Epidermal melanocyte (primary cell): ENCODE data around the gene GCDH.
"Not testable (repeated sequence)": the region's sequence is repeated elsewhere in the genome, so short reads cannot be mapped to it uniquely, and the experiment has no call there.

Experiments
- DNase-seq: peaks from one replicate; pipeline ENCODE4 v3.0.0; 2011; ENCODE audit warnings: low spot score; ENCODE audit not compliant: insufficient read length

GCDH gene

DNA sequence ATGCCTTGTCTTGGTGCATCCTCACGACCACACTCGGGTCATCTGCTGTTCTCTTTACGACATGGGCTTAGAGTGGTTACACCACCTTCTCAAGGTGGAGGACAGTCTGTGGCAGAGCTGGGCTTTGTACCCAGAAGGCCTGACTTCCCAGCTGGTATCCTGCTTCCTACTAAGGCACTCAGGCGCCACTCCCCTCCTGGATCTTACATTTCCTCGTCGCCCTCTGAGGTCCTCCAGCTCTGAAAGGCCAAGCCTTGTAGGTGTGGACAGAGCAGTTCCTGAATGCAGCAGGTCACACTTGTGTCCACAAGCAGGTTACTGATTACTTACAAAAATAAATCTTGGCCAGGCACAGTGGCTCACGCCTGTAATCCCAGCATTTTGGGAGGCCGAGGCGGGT lies 16.2 kb downstream of the GCDH start:
- no peak for DNase-seq

- no peak for DNase-seq
These were observed 21.6 kb downstream of the GCDH start for GRCh38 chr19:12912571-12912970.

- DNase-seq, result no peak
These were observed 22.1 kb downstream of the GCDH start for GRCh38 chr19:12913011-12913561.

- DNase-seq, result no peak
These were observed 23.1 kb downstream of the GCDH start for GRCh38 chr19:12913851-12914690.

DNA sequence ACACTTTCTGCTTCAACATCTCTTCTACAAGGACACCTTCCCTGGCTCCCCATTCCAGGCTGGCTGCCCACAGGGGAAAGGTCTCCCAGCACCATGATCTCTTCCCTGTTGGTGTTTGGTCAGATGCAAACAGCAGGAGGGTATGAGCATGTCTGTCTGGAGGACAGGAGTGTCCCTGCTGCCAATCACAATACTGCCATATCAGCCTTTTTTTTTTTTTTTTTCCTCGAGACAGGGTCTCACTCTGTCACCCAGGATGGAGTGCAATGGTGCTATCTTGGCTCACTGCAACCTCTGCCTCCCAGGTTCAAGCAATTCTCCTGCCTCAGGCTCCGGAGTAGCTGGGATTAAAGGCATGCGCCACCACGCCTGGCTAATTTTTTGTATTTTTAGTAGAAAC lies 24.9 kb downstream of the GCDH start:
- DNase-seq, result not testable (repeated sequence)

GRCh38 chr19:12918253-12918652 lies 27.3 kb downstream of the GCDH start:
- no peak for DNase-seq

- DNase-seq, result no peak
These were observed 30.1 kb downstream of the GCDH start for GRCh38 chr19:12921047-12921446.

- no peak for DNase-seq
These were observed 32.0 kb downstream of the GCDH start for GRCh38 chr19:12922959-12923358.

DNA sequence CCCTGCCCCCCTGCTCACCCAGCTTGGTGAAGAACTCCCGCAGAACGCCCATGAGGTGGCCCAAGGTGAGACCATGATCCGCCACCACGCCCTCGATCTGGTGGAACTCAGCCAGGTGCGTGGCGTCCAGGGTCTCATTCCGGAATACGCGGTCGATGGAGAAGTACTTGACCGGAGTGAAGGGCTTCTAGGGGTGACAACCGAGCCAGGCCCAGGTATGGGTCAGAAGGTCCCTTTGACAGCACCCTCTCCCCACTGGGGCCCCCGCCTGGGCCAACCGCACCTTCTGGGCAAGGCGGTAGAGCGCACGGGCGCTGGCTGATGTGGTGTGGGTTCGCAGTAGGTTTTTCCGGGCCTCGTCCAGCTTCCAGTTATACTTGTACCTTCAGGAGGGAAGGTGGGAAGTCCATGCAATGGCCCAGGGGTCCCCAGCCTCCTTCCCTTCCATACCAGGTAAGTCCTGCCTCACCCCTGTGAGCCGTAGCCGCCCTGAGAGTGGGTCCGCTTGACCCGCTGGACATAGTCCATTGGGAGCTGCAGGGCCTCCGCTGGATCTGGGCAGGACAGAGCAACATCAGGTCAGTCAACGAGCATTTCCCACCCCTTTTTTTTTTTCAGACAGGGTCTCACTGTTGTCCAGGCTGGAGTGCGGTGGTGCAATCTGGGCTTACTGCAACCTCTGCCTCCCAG lies 33.8 kb downstream of the GCDH start:
- DNase-seq, result no peak

DNA sequence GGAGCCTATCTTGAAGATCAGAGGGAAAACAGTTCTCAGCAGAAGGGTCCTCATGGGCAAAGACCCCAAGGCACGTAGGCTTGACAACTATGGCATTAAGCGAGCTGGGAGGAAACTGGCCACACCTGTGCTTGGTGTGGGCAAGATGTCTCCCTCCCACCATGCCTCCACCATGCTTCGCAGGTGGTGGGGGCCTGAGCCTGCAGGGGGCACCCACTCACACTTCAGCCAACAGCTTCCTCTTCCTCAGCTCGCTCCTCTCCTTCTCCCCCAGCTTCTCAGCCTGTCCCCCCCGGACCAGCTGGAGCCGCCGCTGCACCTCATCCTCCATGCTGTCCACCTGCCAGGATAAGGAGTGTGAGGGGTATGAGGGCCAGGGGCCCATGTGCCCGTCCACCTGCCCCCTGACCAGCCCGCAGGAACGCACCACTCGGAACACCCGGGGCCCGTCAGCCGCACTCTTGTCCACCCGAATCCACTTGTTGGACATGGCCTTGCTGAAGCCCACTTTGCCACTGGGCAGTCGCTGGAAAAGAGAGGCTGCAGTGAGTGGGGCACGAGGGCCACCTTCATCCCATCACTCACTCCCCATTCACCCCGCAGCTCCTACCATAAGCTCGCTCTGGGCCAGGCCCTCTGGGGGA lies 39.2 kb downstream of the GCDH start:
- DNase-seq, result no peak

GRCh38 chr19:12932392-12933286 lies 41.7 kb downstream of the GCDH start:
- no peak for DNase-seq

- DNase-seq, result peak; percentile 85
These were observed 42.5 kb downstream of the GCDH start, which contains the start of gene FARSA for GRCh38 chr19:12933287-12934072. Gene FARSA, minus strand, starts transcription at chr19:12933711. Its CDS starts 15 bp downstream, at chr19:12933696.

GRCh38 chr19:12935071-12935470 lies 44.1 kb downstream of the GCDH start:
- no peak for DNase-seq

GRCh38 chr19:12936582-12936981 lies 45.6 kb downstream of the GCDH start:
- no peak for DNase-seq

DNA sequence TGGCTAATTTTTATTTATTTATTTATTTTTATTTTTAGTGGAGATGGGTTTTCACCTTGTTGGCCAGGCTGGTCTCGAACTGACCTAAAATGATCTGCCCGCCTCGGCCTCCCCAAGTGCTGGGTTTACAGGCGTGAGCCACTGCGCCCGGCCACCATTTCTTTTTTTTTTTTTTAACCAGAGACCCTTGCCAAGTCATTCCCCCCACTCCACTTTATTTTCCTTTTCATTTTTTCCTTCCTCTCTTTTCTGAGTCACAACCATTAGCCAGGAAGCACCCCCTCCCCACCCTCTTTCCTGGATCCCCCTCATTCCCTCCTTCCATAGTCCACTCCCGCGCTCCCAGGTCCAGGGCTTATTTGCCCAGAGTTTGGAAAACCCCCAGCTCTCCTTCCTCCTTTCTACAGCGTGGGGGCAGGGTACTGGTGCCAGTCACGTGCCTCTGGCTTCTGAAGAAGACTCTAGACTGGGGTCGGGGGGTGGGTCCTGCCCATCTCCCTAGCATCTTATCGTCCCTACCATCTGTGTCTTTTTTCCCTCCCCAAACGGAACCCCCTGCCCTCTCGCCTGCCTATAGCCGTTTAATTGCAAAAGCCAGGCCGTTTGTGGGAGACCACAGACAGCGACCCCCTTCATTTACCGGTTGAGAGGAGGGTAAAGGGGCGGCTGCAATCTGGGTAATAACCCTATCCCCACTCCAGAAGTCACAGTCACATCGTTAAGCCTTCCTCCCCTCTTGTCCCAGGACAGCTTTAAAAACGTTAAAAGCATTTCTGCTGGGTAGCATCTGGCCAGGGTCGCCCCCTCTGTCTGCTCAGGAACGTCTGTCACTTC lies 46.4 kb downstream of the GCDH start:
- no peak for DNase-seq

GRCh38 chr19:12937927-12938778 lies 47.2 kb downstream of the GCDH start, which contains the start of gene CALR:
Gene CALR, plus strand, starts transcription at chr19:12938609. Its CDS starts 71 bp downstream, at chr19:12938680.
- DNase-seq, result peak; percentile 99

GRCh38 chr19:12938779-12939601 lies 48.0 kb downstream of the GCDH start:
- DNase-seq, result no peak
